IMR-90 (cell line): ENCODE data around the gene PTBP1. TPM values are rescaled to one million over a fixed set of nuclear protein-coding genes. Genes with fewer than 3 reads are reported as not detected.

Experiments
- ATAC-seq: fragments of 200-7000 bp; cut with Tn5 transposase; 2 replicates; pipeline ENCODE4 v1.9.1; 2020; ENCODE audit warnings: low read depth, mild to moderate bottlenecking, moderate library complexity
- BruUV-seq: library from RNA; stranded (reverse); fragments of 400-500 nt; replicated peaks from 2 replicates; lab custom pipeline; 2021; lab: Mats Ljungman, UMichigan
- CTCF ChIA-PET: fragments of 300-600 bp; formaldehyde crosslinking; extraction: SDS; loops from one replicate; lab custom pipeline; 2021; ENCODE audit warnings: antibody characterized with exemption; lab: Yijun Ruan, JAX
- POLR2A ChIA-PET: fragments of 300-600 bp; sonication (Branson Sonifier 250); formaldehyde crosslinking; loops from one replicate; lab custom pipeline; 2022; ENCODE audit warnings: antibody characterized with exemption; ENCODE audit not compliant: unreplicated experiment; lab: Charles Lee
- DNase-seq: peaks from one replicate; pipeline ENCODE4 v3.0.0; 2013
- H2AFZ ChIP-seq: replicated peaks from 2 replicates; pipeline ENCODE3; 2013; ENCODE audit warnings: low read length, mild to moderate bottlenecking; ENCODE audit not compliant: poor library complexity
- H2AK5ac ChIP-seq: 2 replicates; pipeline ENCODE4 v1.6.1; 2013; ENCODE audit warnings: low read depth, low read length, inconsistent platforms
- H2AK9ac ChIP-seq: replicated peaks from 2 replicates; pipeline ENCODE3; 2013; ENCODE audit warnings: mild to moderate bottlenecking, low read depth, low read length, moderate library complexity; ENCODE audit not compliant: poor library complexity
- H2BK120ac ChIP-seq: 2 replicates; pipeline ENCODE4 v1.6.1; 2013; ENCODE audit warnings: low read depth, low read length, inconsistent platforms
- H2BK15ac ChIP-seq: 3 replicates; pipeline ENCODE4 v1.6.1; 2013; ENCODE audit warnings: low read depth, low read length, inconsistent platforms
- H2BK20ac ChIP-seq: 2 replicates; pipeline ENCODE4 v1.6.1; 2013; ENCODE audit warnings: low read depth, mild to moderate bottlenecking, inconsistent platforms, low read length, moderate library complexity
- H2BK5ac ChIP-seq: 2 replicates; pipeline ENCODE4 v1.6.1; 2013; ENCODE audit warnings: mild to moderate bottlenecking, low read depth, low read length, inconsistent platforms; ENCODE audit not compliant: poor library complexity, severe bottlenecking
- H3K14ac ChIP-seq: replicated peaks from 2 replicates; pipeline ENCODE4 v1.6.1; 2013; ENCODE audit warnings: low read depth, low read length, inconsistent platforms
- H3K18ac ChIP-seq: 2 replicates; pipeline ENCODE4 v1.6.1; 2013; ENCODE audit warnings: low read depth, low read length, control low read depth
- H3K23ac ChIP-seq: 2 replicates; pipeline ENCODE4 v1.6.1; 2013; ENCODE audit warnings: low read depth, low read length, inconsistent platforms
- H3K27ac ChIP-seq: 2 replicates; pipeline ENCODE4 v1.5.1; 2013; ENCODE audit warnings: mild to moderate bottlenecking, control low read depth, low read length; ENCODE audit not compliant: insufficient read depth
- H3K27me3 ChIP-seq: 2 replicates; pipeline ENCODE4 v1.6.1; 2013; ENCODE audit warnings: low read length; ENCODE audit not compliant: control insufficient read depth, insufficient read depth
- H3K36me3 ChIP-seq: 2 replicates; pipeline ENCODE4 v1.6.1; 2013; ENCODE audit warnings: low read length, mixed read lengths; ENCODE audit not compliant: control insufficient read depth, insufficient read depth
- H3K4ac ChIP-seq: 2 replicates; pipeline ENCODE4 v1.6.1; 2013; ENCODE audit warnings: low read depth, low read length, inconsistent platforms
- H3K4me1 ChIP-seq: 2 replicates; pipeline ENCODE4 v1.6.1; 2013; ENCODE audit warnings: low read length, mixed read lengths; ENCODE audit not compliant: control insufficient read depth, insufficient read depth
- H3K4me2 ChIP-seq: 2 replicates; pipeline ENCODE4 v1.6.1; 2013; ENCODE audit warnings: low read depth, mild to moderate bottlenecking, control low read depth, low read length, moderate library complexity
- H3K4me3 ChIP-seq: 2 replicates; pipeline ENCODE4 v1.5.1; 2013; ENCODE audit warnings: low read depth, mild to moderate bottlenecking, control low read depth, low read length, moderate library complexity; ENCODE audit not compliant: insufficient read depth
- H3K56ac ChIP-seq: 2 replicates; pipeline ENCODE4 v1.6.1; 2013; ENCODE audit warnings: low read length, inconsistent platforms; ENCODE audit not compliant: insufficient read depth; ENCODE audit errors: extremely low read depth
- H3K79me1 ChIP-seq, 2 experiments: 2 replicates each; pipeline ENCODE4 v1.6.1; 2013; ENCODE audit warnings: low read length in 2 of 2, inconsistent platforms in 1 of 2, low read depth in 1 of 2
- H3K9ac ChIP-seq: 2 replicates; pipeline ENCODE4 v1.6.1; 2013; ENCODE audit warnings: low read depth, low read length, control low read depth
- H3K9me1 ChIP-seq: 2 replicates; pipeline ENCODE4 v1.6.1; 2013; ENCODE audit warnings: low read length, inconsistent platforms; ENCODE audit not compliant: insufficient read depth
- H3K9me3 ChIP-seq: 2 replicates; pipeline ENCODE4 v1.6.1; 2013; ENCODE audit warnings: low read length; ENCODE audit not compliant: control insufficient read depth, insufficient read depth
- H4K20me1 ChIP-seq: 2 replicates; pipeline ENCODE4 v1.6.1; 2013; ENCODE audit warnings: low read length, inconsistent platforms; ENCODE audit not compliant: insufficient read depth
- H4K5ac ChIP-seq: 2 replicates; pipeline ENCODE4 v1.6.1; 2013; ENCODE audit warnings: mild to moderate bottlenecking, low read depth, low read length, control low read depth
- H4K8ac ChIP-seq, 2 experiments: 2 replicates each; pipeline ENCODE4 v1.6.1; 2013; ENCODE audit warnings: low read depth in 2 of 2, low read length in 2 of 2, control low read depth in 1 of 2, inconsistent platforms in 1 of 2
- H4K91ac ChIP-seq: 2 replicates; pipeline ENCODE4 v1.6.1; 2013; ENCODE audit warnings: low read depth, low read length, inconsistent platforms; ENCODE audit not compliant: insufficient read depth
- BHLHE40 ChIP-seq: fragments of 150-350 bp; IDR thresholded peaks from 2 replicates; pipeline ENCODE4 v1.6.1; 2016; ENCODE audit warnings: mild to moderate bottlenecking, low read depth, low read length
- FOS ChIP-seq: fragments of 150-350 bp; IDR thresholded peaks from 2 replicates; pipeline ENCODE4 v1.6.1; 2016; ENCODE audit warnings: low read depth, low read length
- MAFK ChIP-seq: IDR thresholded peaks from 2 replicates; pipeline ENCODE4 v1.6.1; 2012; ENCODE audit warnings: low read depth, low read length, improper control_type of control experiment
- MAZ ChIP-seq: IDR thresholded peaks from 2 replicates; pipeline ENCODE4 v1.6.1; 2012; ENCODE audit warnings: low read depth, mild to moderate bottlenecking, low read length, improper control_type of control experiment, moderate library complexity, borderline replicate concordance
- MXI1 ChIP-seq: IDR thresholded peaks from 2 replicates; pipeline ENCODE4 v1.6.1; 2012; ENCODE audit warnings: low read depth, mild to moderate bottlenecking, low read length, moderate library complexity, borderline replicate concordance
- NFE2L2 ChIP-seq: fragments of 150-350 bp; IDR thresholded peaks from 2 replicates; pipeline ENCODE4 v1.6.1; 2016; ENCODE audit warnings: low read depth, mild to moderate bottlenecking, low read length
- POLR2A ChIP-seq: IDR thresholded peaks from 2 replicates; pipeline ENCODE4 v1.6.1; 2012; ENCODE audit warnings: mild to moderate bottlenecking, low read depth, low read length
- RCOR1 ChIP-seq: IDR thresholded peaks from 2 replicates; pipeline ENCODE4 v1.6.1; 2012; ENCODE audit warnings: mild to moderate bottlenecking, low read length, improper control_type of control experiment; ENCODE audit not compliant: insufficient replicate concordance
- RFX5 ChIP-seq: IDR thresholded peaks from 2 replicates; pipeline ENCODE4 v1.8.0; 2012; ENCODE audit warnings: low read depth, mild to moderate bottlenecking, low read length, moderate library complexity
- whole genome bisulfite sequencing, 2 experiments: methylation state at CpG; one replicate each; pipeline versions ENCODE4 v1.1.5 to v1.1.7; 2013; ENCODE audit warnings: missing lambda C conversion rate in 2 of 2; ENCODE audit not compliant: insufficient read length in 1 of 2; ENCODE audit errors: extremely low coverage in 2 of 2; 5-methylcytosine and 5-hydroxymethylcytosine counted together
- dilution Hi-C: fragments of 300-500 bp; cut with HindIII; formaldehyde crosslinking; loops from one replicate; pipeline ENCODE4 v1.14.3; 2018; ENCODE audit warnings: low sequenced_read_pairs; ENCODE audit not compliant: unreplicated experiment
- in situ Hi-C: fragments of 300-500 bp; cut with MboI; formaldehyde crosslinking; loops from 3 replicates; pipeline ENCODE4 v1.14.3; 2019; ENCODE audit warnings: low sequenced_read_pairs, inconsistent platforms, mixed read lengths
- intact Hi-C: fragments of 100-400 bp; cut with micrococcal nuclease; formaldehyde crosslinking; loops from 2 replicates; pipeline ENCODE4 v1.10.0; 2022
- polyA plus RNA-seq, 3 experiments: library from polyadenylated mRNA; depleted of rRNA; stranded (reverse); fragments of >200 nt; gene quantifications; 2 replicates each; pipeline ENCODE4 v1.2.3, GENCODE V29; 2012; ENCODE audit warnings: low replicate concordance in 1 of 3
- total RNA-seq: library from RNA; depleted of rRNA; stranded (reverse); fragments of >200 nt; gene quantifications from 2 replicates; pipeline ENCODE4 v1.2.3, GENCODE V29; 2012
- TF ChIP-seq, protein P1 (sequence below): conservative IDR thresholded peaks from 2 replicates; pipeline ENCODE4 v1.5.1; 2012; ENCODE audit warnings: mild to moderate bottlenecking, low read depth, low read length, improper control_type of control experiment
- TF ChIP-seq, protein P2 (sequence below): fragments of 150-350 bp; IDR thresholded peaks from 2 replicates; pipeline ENCODE4 v1.6.1; 2017; ENCODE audit warnings: mild to moderate bottlenecking, antibody characterized with exemption, low read length, low read depth
- TF ChIP-seq, protein P3 (sequence below): fragments of 150-350 bp; IDR thresholded peaks from 2 replicates; pipeline ENCODE4 v1.6.1; 2016; ENCODE audit warnings: low read depth, mild to moderate bottlenecking, low read length, moderate library complexity, borderline replicate concordance

PTBP1 gene
- total and polyA plus RNA-seq, 2 of the 4 experiments (the other 2 are of a cell fraction) = 146 to 269 TPM

DNA sequence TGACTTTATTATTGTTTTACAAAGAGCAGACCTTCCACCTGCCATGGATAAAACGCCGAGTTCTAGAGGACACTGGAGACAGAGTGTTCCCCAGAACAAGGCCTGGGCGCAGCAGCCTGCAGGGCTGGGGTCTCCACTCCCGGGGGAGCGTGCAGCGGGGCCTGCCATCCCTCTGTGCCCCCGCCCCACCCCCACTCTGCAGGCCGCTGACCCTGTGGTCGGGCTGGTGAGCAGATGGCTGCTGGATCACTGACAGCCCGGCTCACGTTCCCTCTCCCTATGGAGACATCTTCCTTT lies 8.6 kb upstream of the PTBP1 start:
- Histone ChIP-seq H3K4ac (no peak overlapping the region), H3K79me1 (peaks cover 2 to 9% of the 10 kb centered on the region in 2 experiments; a peak in 1 of 4 replicates), H3K36me3 (no peaks in the 10 kb centered on the region), H3K56ac (no peak overlapping the region), H2AK9ac (peak overlapping the region; percentile 48), H2BK120ac (no peak overlapping the region), H3K4me3 (no peak overlapping the region), H3K9me1 (no peaks in the 10 kb centered on the region; the same call in 1 of the 2 replicates), H3K23ac (no peak overlapping the region), H4K5ac (no peak overlapping the region), H2BK5ac (no peak overlapping the region), H3K9me3 (no peaks in the 10 kb centered on the region), H2AK5ac (no peak overlapping the region), H2BK20ac (no peak overlapping the region), H3K27me3 (no peaks in the 10 kb centered on the region), H2AFZ (peak overlapping the region; percentile 56), H3K9ac (no peak overlapping the region), H3K14ac (no peak overlapping the region), H3K18ac (no peak overlapping the region), H4K91ac (no peak overlapping the region), H4K8ac (no peak overlapping the region), H2BK15ac (no peak overlapping the region), H3K27ac (no peak overlapping the region), H4K20me1 (no peaks in the 10 kb centered on the region), H3K4me1 (peaks cover 2% of the 10 kb centered on the region; the same call in 1 of the 2 replicates), H3K4me2 (no peak overlapping the region)
- 58% methylated on average over 8 of the region's 11 CpGs; no CpG with 5 or more reads in 1 of the 2 experiments for WGBS, 2 experiments
- TF ChIP-seq MAFK (no peak), RFX5 (no peak), POLR2A (no peak), BHLHE40 (no peak), MXI1 (no peak), NFE2L2 (no peak), MAZ (no peak), RCOR1 (no peak), FOS (no peak)
- TF ChIP-seq, protein P1, sequence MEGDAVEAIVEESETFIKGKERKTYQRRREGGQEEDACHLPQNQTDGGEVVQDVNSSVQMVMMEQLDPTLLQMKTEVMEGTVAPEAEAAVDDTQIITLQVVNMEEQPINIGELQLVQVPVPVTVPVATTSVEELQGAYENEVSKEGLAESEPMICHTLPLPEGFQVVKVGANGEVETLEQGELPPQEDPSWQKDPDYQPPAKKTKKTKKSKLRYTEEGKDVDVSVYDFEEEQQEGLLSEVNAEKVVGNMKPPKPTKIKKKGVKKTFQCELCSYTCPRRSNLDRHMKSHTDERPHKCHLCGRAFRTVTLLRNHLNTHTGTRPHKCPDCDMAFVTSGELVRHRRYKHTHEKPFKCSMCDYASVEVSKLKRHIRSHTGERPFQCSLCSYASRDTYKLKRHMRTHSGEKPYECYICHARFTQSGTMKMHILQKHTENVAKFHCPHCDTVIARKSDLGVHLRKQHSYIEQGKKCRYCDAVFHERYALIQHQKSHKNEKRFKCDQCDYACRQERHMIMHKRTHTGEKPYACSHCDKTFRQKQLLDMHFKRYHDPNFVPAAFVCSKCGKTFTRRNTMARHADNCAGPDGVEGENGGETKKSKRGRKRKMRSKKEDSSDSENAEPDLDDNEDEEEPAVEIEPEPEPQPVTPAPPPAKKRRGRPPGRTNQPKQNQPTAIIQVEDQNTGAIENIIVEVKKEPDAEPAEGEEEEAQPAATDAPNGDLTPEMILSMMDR = no peak
- TF ChIP-seq, protein P2, sequence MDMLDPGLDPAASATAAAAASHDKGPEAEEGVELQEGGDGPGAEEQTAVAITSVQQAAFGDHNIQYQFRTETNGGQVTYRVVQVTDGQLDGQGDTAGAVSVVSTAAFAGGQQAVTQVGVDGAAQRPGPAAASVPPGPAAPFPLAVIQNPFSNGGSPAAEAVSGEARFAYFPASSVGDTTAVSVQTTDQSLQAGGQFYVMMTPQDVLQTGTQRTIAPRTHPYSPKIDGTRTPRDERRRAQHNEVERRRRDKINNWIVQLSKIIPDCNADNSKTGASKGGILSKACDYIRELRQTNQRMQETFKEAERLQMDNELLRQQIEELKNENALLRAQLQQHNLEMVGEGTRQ = no peak
- TF ChIP-seq, protein P3, sequence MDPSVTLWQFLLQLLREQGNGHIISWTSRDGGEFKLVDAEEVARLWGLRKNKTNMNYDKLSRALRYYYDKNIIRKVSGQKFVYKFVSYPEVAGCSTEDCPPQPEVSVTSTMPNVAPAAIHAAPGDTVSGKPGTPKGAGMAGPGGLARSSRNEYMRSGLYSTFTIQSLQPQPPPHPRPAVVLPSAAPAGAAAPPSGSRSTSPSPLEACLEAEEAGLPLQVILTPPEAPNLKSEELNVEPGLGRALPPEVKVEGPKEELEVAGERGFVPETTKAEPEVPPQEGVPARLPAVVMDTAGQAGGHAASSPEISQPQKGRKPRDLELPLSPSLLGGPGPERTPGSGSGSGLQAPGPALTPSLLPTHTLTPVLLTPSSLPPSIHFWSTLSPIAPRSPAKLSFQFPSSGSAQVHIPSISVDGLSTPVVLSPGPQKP = no peak
- no TSS peak for BruUV-seq
- in situ Hi-C loops (no loop called here), dilution Hi-C loops (no loop called here), intact Hi-C loops (no loop called here)
- CTCF ChIA-PET = no interaction called here
- POLR2A ChIA-PET = no interaction called here
- DNase-seq (no peak), ATAC-seq (no peak)
